HT-29 (cell line): ENCODE results near the gene RASSF10. TPM values are rescaled to one million over a fixed set of nuclear protein-coding genes. Genes with fewer than 3 reads are reported as not detected.

Source experiments
- DNase-seq: peaks from one replicate; pipeline ENCODE4 v3.0.0-alpha.2; 2015; ENCODE audit warnings: low spot score
- total RNA-seq: library from RNA; depleted of rRNA; stranded (reverse); fragments of >200 nt; shearing (Covaris generic); gene quantifications from 2 replicates; pipeline ENCODE4 v1.2.3, GENCODE V29; 2014; rRNA removed

Gene RASSF10
- total RNA-seq = 32.4 and 33.8 TPM in 2 replicates

DNA sequence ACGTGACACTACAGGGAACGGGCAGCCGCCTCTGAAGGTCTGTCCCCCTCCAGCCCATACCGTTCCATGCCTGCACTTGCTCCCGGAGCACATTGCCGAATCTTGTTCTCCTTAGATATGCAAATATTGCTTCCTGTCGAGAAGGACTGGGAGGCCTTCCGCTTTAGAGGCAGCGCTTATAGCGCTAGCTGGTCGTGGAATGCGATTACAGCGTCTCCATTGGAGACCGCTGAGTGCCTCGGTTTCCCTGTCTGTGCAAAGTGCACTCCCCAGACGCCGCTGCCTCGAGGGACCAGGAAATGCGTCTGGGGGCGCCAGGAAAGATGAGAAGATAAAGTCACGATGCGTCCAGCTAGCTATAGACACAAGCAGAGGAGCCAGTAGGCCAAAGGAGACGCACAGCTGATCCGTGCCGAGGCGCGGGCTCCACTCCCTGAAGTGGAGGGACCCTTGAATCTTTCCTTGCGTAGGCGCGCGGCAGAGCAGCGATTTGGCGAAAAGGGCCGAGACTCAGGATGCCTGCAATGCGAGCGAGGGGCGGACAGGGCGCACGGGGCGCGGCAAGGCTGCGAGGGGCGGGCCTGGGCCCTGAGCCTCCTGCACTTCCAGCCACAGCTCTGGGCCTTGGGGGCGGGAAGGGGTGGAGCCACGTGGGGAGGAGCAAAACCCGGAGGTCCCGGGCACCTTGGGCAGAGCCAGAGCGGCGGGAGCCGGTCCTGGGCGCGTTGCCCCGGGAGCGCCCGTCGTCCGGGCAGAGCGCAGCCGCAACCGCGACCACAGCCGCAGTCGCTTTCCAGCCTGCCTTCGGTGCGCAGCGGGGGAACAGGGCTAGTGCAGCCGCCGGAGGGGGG is at the start of gene RASSF10:
TSS of gene RASSF10 (plus strand) at position 692 of the 851 bp plus-strand sequence. CDS start 261 bp downstream, outside the sequence.
- DNase-seq = peak; percentile 94

GRCh38 chr11:12961615-12962014 is 47.5 kb upstream of the RASSF10 start:
- DNase-seq = no peak

- no peak for DNase-seq
Measured at GRCh38 chr11:12962306-12962705, 46.8 kb upstream of the RASSF10 start.

DNA sequence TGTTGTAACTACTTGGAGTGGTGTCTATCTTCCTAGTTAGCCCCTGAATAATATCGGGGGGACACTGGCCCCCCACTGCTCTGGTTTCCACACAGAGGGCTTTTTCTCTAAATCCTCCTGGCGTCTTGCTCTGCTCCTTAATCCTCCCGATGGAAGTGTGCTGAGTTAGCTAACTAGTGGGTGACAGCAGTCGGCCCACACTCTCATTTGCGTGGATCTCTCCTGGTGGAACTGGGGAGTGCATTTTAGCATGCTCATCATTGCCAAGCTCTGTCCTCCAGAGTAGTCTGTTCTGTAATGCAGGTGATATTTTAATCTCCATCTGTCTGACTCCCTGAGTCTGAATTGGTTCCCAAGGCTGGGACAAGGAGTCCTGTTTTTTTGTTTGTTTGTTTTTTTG is 46.1 kb upstream of the RASSF10 start:
- no peak for DNase-seq

DNA sequence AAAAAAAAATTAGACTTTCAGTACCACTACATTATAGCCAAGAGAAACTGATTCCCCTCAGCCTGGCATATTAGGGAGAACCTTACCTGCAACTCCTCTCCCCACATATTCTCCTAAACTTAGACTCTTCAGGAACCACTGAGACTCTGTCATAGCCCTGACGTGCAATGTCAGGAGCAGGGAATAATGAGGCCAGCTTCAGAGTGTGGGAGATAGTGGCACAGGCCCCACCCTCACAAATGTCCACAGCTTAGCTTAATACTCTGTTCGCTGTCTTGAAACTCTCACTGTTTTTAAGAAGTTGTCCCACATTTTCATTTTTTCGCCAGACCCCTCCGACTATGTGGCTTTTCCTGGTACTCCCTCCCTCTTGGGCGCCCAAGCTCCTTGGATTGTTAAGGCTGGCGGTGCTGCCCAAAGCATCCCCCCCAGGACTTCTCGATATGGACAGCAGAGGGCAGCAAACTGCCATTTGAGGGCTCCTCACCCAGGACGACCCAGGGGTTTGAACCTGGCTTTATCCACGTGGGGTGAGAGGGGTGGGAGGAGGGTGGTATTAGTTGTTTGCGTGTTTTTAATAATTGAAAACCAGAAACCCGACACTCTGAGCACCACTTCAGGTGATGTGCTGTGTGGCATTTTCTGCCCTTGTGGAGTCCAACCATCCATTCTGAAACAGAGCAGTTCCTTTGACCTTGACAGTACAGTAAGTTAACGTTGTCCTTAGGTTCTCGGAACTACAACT is 45.2 kb upstream of the RASSF10 start:
- peak; percentile 92 for DNase-seq

- DNase-seq = no peak
Measured at GRCh38 chr11:12964650-12965049, 44.5 kb upstream of the RASSF10 start.

DNA sequence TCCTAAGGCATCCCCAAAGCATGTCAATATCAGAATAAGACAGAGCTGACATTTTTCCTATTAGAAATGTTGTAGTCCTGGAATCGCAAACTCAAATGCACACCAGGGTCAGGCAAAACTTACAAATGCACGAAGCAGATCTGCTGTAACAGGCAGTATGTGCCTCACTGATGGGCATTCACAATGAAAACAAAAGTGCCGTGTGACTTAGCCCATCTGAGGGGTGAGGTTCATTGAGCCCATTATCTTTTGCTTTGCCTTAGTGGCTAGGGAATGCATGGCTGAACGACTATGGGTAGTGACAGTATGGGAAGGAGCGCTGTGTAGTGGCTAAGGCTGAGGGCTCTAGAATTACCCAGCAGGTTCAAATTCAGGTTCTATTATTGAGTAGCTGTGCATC is 43.1 kb upstream of the RASSF10 start:
- no peak for DNase-seq

- no peak for DNase-seq
Measured at GRCh38 chr11:12968101-12968500, 41.0 kb upstream of the RASSF10 start.

- DNase-seq = no peak
Measured at GRCh38 chr11:12968826-12969225, 40.3 kb upstream of the RASSF10 start.

GRCh38 chr11:12971955-12972354 is 37.2 kb upstream of the RASSF10 start:
- DNase-seq = no peak

- DNase-seq = peak; percentile 53
Measured at GRCh38 chr11:12973528-12974181, 35.5 kb upstream of the RASSF10 start.

GRCh38 chr11:12975195-12975594 is 33.9 kb upstream of the RASSF10 start:
- DNase-seq = no peak

- no peak for DNase-seq
Measured at GRCh38 chr11:12979928-12980689, 29.0 kb upstream of the RASSF10 start.

GRCh38 chr11:12981676-12982522 is 27.2 kb upstream of the RASSF10 start:
- DNase-seq = peak; percentile 49

- no peak for DNase-seq
Measured at GRCh38 chr11:12983336-12983735, 25.8 kb upstream of the RASSF10 start.

GRCh38 chr11:12986194-12986898 is 22.8 kb upstream of the RASSF10 start:
- DNase-seq = no peak

- no peak for DNase-seq
Measured at GRCh38 chr11:12989428-12990161, 19.5 kb upstream of the RASSF10 start.

DNA sequence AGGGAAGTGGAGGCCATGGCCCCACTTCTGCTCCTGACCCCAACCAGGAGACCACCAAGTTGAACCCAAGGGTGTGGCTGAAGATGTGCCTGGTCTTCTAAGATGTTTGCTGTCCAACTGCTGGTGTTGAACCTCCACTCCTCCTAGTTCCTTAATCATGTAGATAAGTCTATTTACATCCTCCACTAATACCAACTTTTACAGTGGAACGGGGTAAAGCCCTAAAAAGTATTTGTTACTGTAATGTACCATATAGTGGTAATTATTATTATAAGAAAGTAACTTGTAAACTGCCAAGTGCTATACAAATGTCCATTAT is 19.0 kb upstream of the RASSF10 start:
- DNase-seq = no peak

DNA sequence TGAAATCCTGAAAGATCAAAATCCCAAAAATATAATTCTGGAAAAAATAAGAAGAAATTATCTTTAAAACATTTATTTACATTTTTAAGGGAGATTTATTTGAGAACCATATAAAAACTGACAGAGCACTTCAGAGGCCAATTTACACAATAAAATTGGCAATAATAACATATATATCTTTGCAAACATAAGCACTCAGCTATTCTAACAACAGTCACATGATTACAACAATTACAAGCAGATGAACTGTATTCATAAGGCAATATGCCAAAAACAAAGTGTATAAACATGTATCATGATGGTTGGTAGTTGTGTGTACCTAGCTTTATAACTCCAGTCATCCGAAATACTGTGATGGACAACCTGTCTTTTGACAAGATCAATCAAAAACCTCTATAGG is 17.7 kb upstream of the RASSF10 start:
- DNase-seq = no peak
